Measurements from ENCODE around the gene ITPKC.
"Not testable (repeated sequence)": the region's sequence is repeated elsewhere in the genome, so short reads cannot be mapped to it uniquely, and the experiment has no call there.

Gene ITPKC

DNA sequence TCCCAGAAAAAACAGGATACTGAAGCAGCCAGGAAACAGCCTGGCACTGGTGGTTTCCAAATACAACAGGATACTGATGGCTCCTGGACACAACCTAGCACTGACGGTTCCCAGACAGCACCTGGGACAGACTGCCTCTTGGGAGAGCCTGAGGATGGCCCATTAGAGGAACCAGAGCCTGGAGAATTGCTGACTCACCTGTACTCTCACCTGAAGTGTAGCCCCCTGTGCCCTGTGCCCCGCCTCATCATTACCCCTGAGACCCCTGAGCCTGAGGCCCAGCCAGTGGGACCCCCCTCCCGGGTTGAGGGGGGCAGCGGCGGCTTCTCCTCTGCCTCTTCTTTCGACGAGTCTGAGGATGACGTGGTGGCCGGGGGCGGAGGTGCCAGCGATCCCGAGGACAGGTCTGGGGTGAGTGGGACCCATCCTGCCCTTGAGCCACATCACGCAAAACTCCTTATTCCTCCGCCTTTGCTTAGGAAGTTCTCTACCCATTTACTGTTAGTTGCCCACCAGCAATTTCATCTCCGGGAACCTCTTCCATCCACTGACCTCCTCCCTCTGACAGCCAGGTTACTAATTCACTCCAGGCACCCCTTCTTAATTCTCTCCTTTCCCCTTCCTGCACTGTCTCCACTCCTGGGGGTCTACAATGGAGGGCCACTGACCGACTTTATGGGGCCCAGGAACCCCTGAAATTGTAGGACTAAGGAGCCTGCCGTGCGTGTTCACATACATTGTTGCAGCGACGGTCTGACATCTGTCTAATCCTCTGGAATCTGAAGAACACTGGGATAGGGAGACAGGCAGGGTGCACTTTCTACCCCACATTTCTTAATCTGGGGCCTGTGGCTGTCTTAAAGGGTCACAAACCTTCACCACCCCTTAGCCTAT, 1.2 kb downstream of the ITPKC start:
- no peak for DNase-seq

DNA sequence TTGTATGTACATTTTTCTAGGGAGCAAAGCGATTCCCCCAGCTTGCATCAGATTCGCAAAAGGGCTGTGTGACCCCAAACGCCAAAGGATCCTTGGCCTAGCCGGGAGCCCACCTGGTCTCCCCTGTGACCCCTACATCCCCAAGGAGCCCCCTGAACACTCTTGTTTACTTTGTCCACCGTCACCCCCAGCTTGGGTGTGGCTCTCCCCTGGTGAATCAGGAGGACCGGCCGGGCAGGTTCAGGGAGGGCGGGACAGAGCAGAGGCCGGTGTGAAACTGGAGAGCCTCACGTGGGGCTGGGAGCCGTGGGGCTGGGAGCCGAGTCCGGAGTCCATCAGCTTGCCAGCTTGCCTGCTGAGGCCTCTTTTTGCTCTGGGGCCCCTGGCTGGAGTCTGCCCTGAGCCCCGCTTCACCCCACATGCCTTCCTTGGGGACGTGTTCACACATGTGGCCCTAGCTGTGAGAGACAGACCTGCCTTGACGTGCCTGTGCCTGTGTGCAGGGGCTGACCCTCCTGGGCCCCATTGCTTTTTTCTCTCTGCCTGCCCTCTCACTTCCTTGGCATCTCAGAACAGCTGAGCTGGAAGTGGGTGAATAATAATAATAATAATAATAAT, 2.0 kb downstream of the ITPKC start:
- no peak for DNase-seq

DNA sequence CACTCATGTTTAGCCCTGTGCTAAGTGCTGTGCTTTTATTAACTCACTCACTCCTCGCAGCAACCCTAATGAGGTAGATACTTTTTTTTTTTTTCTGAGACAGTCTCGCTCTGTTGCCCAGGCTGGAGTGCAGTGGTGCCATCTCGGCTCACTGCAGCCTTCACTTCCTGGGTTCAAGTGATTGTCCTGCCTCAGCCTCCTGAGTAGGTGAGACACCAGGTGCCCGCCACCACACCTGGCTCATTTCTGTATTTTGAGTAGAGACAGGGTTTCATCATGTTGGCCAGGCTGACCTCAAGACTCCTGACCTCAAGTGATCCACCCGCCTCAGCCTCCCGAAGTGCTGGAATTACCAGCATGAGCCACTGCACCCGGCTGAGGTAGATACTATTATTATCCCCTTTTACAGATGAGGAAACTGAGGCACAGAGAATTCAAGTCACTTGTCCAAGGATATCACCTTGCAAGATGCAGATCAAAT, 2.5 kb downstream of the ITPKC start:
- DNase-seq: no peak

GRCh38 chr19:40721140-40721486, 4.2 kb downstream of the ITPKC start:
- no peak for DNase-seq

GRCh38 chr19:40721936-40722661, 5.2 kb downstream of the ITPKC start:
- DNase-seq: no peak

DNA sequence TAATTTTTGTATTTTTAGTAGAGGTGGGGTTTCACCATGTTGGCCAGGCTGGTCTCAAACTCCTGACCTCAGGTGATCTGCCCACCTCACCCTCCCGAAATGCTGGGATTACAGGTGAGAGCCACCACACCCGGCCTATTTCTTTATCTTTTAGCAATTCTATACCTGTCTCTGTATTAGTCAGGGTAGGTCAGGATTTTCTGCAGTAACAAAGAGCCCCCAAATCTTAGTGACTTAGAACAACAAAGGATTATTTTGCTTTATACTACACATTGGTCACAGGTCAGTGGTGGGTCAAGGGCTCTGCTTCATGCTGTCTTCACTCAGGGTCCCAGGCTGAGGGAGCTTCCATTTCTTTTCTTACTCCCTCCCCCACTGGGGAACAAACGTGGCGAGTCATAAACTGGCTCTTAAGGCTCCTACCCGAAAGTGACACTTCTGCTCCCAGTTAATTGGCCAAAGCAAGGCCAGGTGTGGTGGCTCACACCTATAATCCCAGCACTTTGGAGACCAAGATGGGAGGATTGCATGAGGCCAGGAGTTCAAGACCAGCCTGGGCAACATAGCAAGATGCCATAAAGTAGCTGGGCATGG, 6.8 kb downstream of the ITPKC start:
- DNase-seq: no peak

DNA sequence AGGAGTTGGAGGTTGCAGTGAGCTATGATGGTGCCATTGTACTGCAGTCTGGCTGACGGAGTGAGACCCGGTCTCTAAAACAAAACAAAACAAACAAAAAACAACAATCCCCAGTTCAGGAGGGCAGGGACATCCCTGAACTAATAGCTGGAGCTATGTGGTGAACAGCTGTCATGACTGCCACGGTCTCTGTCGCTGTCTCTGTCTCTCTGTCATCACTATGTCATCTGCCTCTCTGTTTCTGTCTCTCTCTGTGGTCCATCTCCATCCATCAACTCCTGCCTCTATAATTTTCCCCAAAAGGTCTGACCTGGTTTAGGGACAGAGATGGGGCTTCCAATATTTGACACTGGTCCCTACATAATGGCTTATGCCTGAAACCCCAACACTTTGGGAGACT, 7.4 kb downstream of the ITPKC start:
- DNase-seq: no peak

- no peak for DNase-seq
Measured at GRCh38 chr19:40724855-40725254, 7.9 kb downstream of the ITPKC start.

DNA sequence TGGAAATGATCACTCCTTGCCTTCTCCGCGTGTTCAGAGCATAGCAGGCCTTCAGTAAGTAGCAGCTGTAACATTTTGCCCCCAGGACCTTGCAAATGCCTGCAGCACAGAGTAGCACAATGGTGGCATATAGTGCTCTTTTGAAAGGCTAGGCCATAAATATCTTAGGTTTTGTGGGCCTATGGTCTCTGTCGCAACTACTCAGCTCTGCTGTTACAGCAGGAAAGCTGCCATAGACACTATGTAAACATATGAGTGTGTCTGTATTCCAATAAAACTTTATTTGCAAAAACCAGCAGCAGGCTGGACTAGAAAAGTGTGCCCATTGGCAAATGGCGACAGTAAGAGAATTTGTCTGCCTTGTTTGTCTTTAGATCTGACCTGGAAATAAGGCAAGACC, 9.4 kb downstream of the ITPKC start:
- DNase-seq: no peak

- not testable (repeated sequence) for DNase-seq
Measured at GRCh38 chr19:40730065-40730464, 13.2 kb downstream of the ITPKC start.

- DNase-seq: not testable (repeated sequence)
Measured at GRCh38 chr19:40732304-40732703, 15.4 kb downstream of the ITPKC start.

DNA sequence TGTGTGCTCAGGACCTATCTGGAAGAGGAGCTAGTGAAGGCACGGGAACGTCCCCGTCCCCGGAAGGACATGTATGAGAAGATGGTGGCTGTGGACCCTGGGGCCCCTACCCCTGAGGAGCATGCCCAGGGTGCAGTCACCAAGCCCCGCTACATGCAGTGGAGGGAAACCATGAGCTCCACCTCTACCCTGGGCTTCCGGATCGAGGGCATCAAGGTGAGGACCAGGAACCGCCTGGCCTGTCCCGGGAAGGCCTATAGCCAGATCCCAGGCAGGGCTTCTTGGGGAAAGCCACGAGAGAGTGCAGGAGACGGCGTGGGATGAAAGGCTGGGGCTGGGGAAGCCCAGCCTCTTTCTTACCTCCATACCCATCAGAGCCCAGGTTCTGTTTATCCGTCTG, 16.2 kb downstream of the ITPKC start:
- DNase-seq: no peak

- no peak for DNase-seq
Measured at GRCh38 chr19:40735013-40735771, 18.3 kb downstream of the ITPKC start.

- no peak for DNase-seq
Measured at GRCh38 chr19:40736661-40737060, 19.7 kb downstream of the ITPKC start.

- no peak for DNase-seq
Measured at GRCh38 chr19:40737102-40737644, 20.3 kb downstream of the ITPKC start.

DNA sequence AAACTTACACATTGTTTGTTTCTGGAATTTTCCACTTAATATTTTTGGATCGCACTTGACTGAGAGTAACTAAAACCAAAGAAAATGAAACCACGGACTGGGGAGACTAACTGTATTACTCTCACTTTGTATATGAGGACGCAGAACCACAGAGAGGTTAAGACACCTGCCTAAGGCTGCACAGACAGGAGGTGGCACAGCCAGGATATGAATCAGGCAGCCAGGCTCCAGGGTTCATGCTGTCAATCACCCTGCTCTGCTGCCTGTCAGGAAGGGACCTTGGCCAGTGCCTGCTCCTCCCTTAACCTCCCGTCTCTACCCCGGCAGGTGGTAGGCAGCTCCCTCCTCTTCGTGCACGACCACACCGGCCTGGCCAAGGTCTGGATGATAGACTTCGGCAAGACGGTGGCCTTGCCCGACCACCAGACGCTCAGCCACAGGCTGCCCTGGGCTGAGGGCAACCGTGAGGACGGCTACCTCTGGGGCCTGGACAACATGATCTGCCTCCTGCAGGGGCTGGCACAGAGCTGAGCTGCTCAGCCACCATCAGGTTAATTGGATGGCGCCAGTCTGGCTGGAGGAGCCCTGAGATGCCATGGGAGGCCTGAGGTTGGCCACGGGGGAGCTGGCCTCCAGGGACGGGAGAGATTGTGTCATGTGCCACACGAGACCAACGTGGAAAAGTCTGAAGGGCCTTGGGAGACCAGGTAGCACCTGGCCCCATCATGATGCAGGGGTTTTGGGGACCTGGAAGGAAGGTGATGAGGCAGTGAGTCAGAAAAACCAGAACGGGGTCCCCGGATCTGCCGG, 22.3 kb downstream of the ITPKC start:
- DNase-seq: no peak

- DNase-seq: no peak
Measured at GRCh38 chr19:40739871-40740703, 23.2 kb downstream of the ITPKC start.

DNA sequence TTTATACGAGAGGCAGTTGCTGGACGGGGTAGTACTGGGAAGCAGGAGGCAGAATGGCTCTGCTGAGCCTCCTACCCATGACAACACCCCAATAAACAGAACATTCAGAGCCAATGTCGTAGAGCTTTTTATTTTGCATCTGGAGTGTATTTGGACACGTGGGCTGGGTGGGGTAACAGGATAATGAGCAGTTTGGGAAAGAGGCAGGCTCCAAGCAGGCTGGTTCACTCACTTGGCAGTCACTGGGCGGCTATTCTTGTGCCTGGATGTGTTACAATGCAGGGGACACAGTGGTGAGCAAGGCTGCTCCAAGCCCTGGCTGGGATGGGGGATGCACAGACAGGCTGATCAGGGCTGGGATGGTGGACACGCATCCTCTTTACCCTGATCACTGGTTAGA, 23.8 kb downstream of the ITPKC start:
- no peak for DNase-seq

GRCh38 chr19:40741527-40742390, 24.8 kb downstream of the ITPKC start:
- no peak for DNase-seq
